CD8-positive, alpha-beta memory T cell (primary cell): ENCODE results near the gene EMILIN1. TPM values are rescaled to one million over a fixed set of nuclear protein-coding genes. Genes with fewer than 3 reads are reported as not detected.

ENCODE experiments used
- CTCF ChIA-PET: fragments of 350-600 bp; sonication (Branson Sonifier 250); formaldehyde crosslinking; loops from one replicate; lab custom pipeline; 2021; ENCODE audit warnings: antibody characterized with exemption; lab: Charles Lee
- POLR2A ChIA-PET: fragments of 350-600 bp; sonication (Branson Sonifier 250); formaldehyde crosslinking; loops from one replicate; lab custom pipeline; 2021; ENCODE audit warnings: antibody characterized with exemption; lab: Charles Lee
- DNase-seq, 5 donors: peaks; one replicate each; pipeline versions ENCODE4 v3.0.0 to v3.0.0-alpha.2; 2020 to 2022; ENCODE audit warnings: mixed read lengths in 1 of 5
- H3K27ac ChIP-seq: one replicate; pipeline ENCODE4 v1.7.0; 2013; ENCODE audit warnings: low read depth, mild to moderate bottlenecking, low read length, moderate library complexity
- H3K27me3 ChIP-seq: 2 replicates; pipeline ENCODE4 v1.7.0; 2013; ENCODE audit warnings: low read length, mild to moderate bottlenecking; ENCODE audit not compliant: insufficient read depth, poor library complexity, severe bottlenecking
- H3K36me3 ChIP-seq: 2 replicates; pipeline ENCODE4 v1.7.0; 2013; ENCODE audit warnings: mild to moderate bottlenecking, low read length, moderate library complexity; ENCODE audit not compliant: insufficient read depth
- H3K4me1 ChIP-seq: 2 replicates; pipeline ENCODE4 v1.7.0; 2013; ENCODE audit warnings: mild to moderate bottlenecking, low read length, moderate library complexity; ENCODE audit not compliant: insufficient read depth
- H3K4me3 ChIP-seq: 2 replicates; pipeline ENCODE4 v1.7.0; 2013; ENCODE audit warnings: mild to moderate bottlenecking, low read length
- H3K9me3 ChIP-seq: 2 replicates; pipeline ENCODE4 v1.7.0; 2013; ENCODE audit warnings: mild to moderate bottlenecking, low read length
- H3K27ac Mint-ChIP-seq, 8 donors: one replicate each; pipeline ENCODE4 v1.8.0; 2020 to 2021; ENCODE audit warnings: mixed read lengths in 8 of 8, mild to moderate bottlenecking in 6 of 8, inconsistent platforms in 3 of 8, moderate library complexity in 3 of 8
- H3K27me3 Mint-ChIP-seq, 2 donors: one replicate each; pipeline ENCODE4 v1.8.0; 2020 to 2021; ENCODE audit warnings: mixed read lengths in 2 of 2, mild to moderate bottlenecking in 1 of 2, moderate library complexity in 1 of 2
- H3K36me3 Mint-ChIP-seq, 3 donors: one replicate each; pipeline ENCODE4 v1.8.0; 2020 to 2021; ENCODE audit warnings: mixed read lengths in 3 of 3, inconsistent platforms in 1 of 3, mild to moderate bottlenecking in 1 of 3
- H3K4me1 Mint-ChIP-seq, 3 donors: one replicate each; pipeline ENCODE4 v1.8.0; 2020 to 2021; ENCODE audit warnings: mixed read lengths in 3 of 3, inconsistent platforms in 1 of 3, mild to moderate bottlenecking in 1 of 3
- H3K4me3 Mint-ChIP-seq, 7 donors: one replicate each; pipeline ENCODE4 v1.8.0; 2020 to 2021; ENCODE audit warnings: mixed read lengths in 7 of 7, mild to moderate bottlenecking in 6 of 7, moderate library complexity in 4 of 7, inconsistent platforms in 2 of 7
- H3K9me3 Mint-ChIP-seq, 5 donors: one replicate each; pipeline ENCODE4 v1.8.0; 2020 to 2022; ENCODE audit warnings: mixed read lengths in 5 of 5, mild to moderate bottlenecking in 3 of 5, moderate library complexity in 2 of 5, inconsistent platforms in 1 of 5
- polyA plus RNA-seq: library from polyadenylated mRNA; unstranded; fragments of 300-500 nt; fragmentation: Illumina TruSeq; gene quantifications from one replicate; pipeline ENCODE4 v1.2.3, GENCODE V29; 2021
- total RNA-seq, 2 experiments: library from RNA; stranded (reverse); gene quantifications; one replicate each; pipeline ENCODE4 v1.2.3, GENCODE V29; 2021

Gene EMILIN1
- total and polyA plus RNA-seq, 3 experiments from 2014 or later, result 0.79 to 0.89 (median 0.85) TPM

DNA sequence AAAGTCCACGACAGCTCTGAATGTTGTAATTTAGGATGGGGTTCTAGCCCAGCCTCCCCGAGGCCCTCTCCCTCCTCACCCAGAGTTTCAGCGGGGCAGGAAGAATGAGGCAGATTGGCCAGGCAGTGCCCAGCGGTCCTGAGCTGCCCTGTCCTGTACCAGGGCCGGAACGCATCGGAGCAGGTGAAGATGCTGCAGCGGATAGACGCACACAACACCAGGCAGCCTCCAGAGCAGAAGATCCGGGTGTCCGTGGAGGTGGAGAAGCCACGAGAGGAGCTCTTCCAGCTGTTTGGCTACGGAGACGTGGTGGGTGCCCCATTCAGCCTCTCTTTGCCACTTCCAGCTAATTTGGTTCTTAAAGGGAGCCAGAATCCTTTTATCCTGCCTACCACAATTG, 18.9 kb downstream of the EMILIN1 start:
- Histone ChIP-seq H3K4me3 (no peak overlapping the region), H3K27me3 (no peaks in the 10 kb centered on the region), H3K4me1 (peaks cover 8% of the 10 kb centered on the region), H3K9me3 (no peaks in the 10 kb centered on the region), H3K36me3 (no peaks in the 10 kb centered on the region), H3K27ac (no peak overlapping the region)
- Mint-ChIP-seq H3K4me3 (no peak overlapping the region), H3K27ac (peak overlapping the region in 1 of 8 donors; percentile 97), H3K36me3 (peaks cover 0 to 1% (median 0%) of the 10 kb centered on the region in 3 donors), H3K9me3 (no peaks in the 10 kb centered on the region), H3K27me3 (no peaks in the 10 kb centered on the region), H3K4me1 (peaks cover 7 to 15% (median 12%) of the 10 kb centered on the region in 3 donors)
- no peak for DNase-seq
- ChIA-PET CTCF (interaction anchor here (1.1 kb wide), 1 partner anchor 182 kb away, joined by 5 read pairs; no protein-coding TSS in a partner anchor), POLR2A (no interaction called here)

DNA sequence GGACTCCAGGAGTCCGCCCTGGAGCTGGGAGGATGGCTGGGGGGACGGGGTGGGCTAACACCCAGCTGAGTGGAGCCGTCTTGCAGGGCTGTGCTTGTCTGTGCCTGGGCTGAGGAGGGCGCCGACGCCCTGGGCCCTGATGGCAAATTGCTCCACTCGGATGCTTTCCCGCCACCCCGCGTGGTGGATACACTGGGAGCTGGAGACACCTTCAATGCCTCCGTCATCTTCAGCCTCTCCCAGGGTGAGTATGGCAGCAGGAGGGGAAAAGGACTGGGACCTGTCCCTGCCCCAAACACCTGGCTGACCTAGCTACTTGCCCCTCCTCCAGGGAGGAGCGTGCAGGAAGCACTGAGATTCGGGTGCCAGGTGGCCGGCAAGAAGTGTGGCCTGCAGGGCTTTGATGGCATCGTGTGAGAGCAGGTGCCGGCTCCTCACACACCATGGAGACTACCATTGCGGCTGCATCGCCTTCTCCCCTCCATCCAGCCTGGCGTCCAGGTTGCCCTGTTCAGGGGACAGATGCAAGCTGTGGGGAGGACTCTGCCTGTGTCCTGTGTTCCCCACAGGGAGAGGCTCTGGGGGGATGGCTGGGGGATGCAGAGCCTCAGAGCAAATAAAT, 21.0 kb downstream of the EMILIN1 start:
- Histone ChIP-seq H3K4me3 (no peak overlapping the region), H3K4me1 (peaks cover 8% of the 10 kb centered on the region), H3K27me3 (no peaks in the 10 kb centered on the region), H3K27ac (no peak overlapping the region), H3K9me3 (no peaks in the 10 kb centered on the region), H3K36me3 (no peaks in the 10 kb centered on the region)
- Mint-ChIP-seq H3K4me3 (no peak overlapping the region), H3K4me1 (peaks cover 7 to 15% (median 12%) of the 10 kb centered on the region in 3 donors), H3K27ac (no peak overlapping the region), H3K36me3 (peaks cover 0 to 1% (median 0%) of the 10 kb centered on the region in 3 donors), H3K9me3 (no peaks in the 10 kb centered on the region), H3K27me3 (peaks cover 2 to 6% of the 10 kb centered on the region in 2 donors)
- CTCF ChIA-PET, result interaction anchor here (1.0 to 5.6 kb wide), 8 partner anchors 9 to 204 kb away, joined by 3 to 42 read pairs (median 4); partner anchors contain the start of genes DNAJC5G, KHK and TRIM54
- POLR2A ChIA-PET, result no interaction called here
- no peak for DNase-seq

DNA sequence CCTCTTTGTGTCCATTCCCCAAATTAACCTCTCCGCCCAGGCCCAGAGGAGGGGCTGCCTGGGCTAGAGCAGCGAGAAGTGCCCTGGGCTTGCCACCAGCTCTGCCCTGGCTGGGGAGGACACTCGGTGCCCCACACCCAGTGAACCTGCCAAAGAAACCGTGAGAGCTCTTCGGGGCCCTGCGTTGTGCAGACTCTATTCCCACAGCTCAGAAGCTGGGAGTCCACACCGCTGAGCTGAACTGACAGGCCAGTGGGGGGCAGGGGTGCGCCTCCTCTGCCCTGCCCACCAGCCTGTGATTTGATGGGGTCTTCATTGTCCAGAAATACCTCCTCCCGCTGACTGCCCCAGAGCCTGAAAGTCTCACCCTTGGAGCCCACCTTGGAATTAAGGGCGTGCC, 21.6 kb downstream of the EMILIN1 start:
- Mint-ChIP-seq H3K36me3 (peaks cover 0 to 1% (median 0%) of the 10 kb centered on the region in 3 donors), H3K27ac (no peak overlapping the region), H3K27me3 (peaks cover 2 to 12% of the 10 kb centered on the region in 2 donors), H3K4me1 (peaks cover 7 to 15% (median 12%) of the 10 kb centered on the region in 3 donors), H3K9me3 (no peaks in the 10 kb centered on the region), H3K4me3 (no peak overlapping the region)
- Histone ChIP-seq H3K9me3 (no peaks in the 10 kb centered on the region), H3K27ac (no peak overlapping the region), H3K36me3 (no peaks in the 10 kb centered on the region), H3K4me1 (peaks cover 8% of the 10 kb centered on the region), H3K27me3 (no peaks in the 10 kb centered on the region), H3K4me3 (no peak overlapping the region)
- CTCF ChIA-PET, result interaction anchor here (1.3 to 5.6 kb wide), 7 partner anchors 9 to 203 kb away, joined by 4 to 42 read pairs (median 5); partner anchors contain the start of genes DNAJC5G, KHK and TRIM54
- POLR2A ChIA-PET, result no interaction called here
- no peak for DNase-seq

DNA sequence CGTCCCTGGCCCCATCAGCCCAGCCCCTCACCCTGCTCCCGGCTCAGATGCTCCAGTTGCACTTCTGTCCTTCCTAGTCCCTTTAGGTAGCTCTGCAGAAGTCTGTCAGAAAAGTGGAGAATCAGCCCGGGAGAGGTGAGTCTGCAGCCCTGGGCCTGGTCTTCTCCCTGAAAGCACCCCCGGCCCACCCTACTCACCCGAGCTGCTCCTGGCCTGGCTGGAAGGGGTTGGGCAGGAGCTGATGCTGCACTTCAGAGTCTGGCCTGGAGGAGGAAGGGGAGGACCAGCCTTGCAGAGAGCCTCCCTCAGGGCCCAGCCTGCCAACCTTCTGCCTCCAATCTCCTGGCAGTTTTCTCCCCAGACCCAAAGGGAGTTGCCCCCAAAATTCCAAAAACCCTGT, 23.9 kb downstream of the EMILIN1 start:
- H3K9me3 Mint-ChIP-seq, result no peaks in the 10 kb centered on the region
- Histone ChIP-seq H3K4me3 (no peak overlapping the region), H3K4me1 (no peaks in the 10 kb centered on the region), H3K36me3 (no peaks in the 10 kb centered on the region), H3K27ac (no peak overlapping the region), H3K27me3 (peaks cover 4% of the 10 kb centered on the region), H3K9me3 (no peaks in the 10 kb centered on the region)
- peaks cover 0 to 1% (median 0%) of the 10 kb centered on the region in 3 donors for H3K36me3 Mint-ChIP-seq
- ChIA-PET CTCF (interaction anchor here (1.2 to 5.6 kb wide), 4 partner anchors 14 to 201 kb away, joined by 3 to 42 read pairs (median 6); partner anchors contain the start of genes DNAJC5G and TRIM54), POLR2A (no interaction called here)
- DNase-seq, result no peak
- no peak overlapping the region for H3K27ac Mint-ChIP-seq
- H3K4me3 Mint-ChIP-seq, result no peak overlapping the region
- H3K4me1 Mint-ChIP-seq, result no peaks in the 10 kb centered on the region
- peaks cover 6 to 26% of the 10 kb centered on the region in 2 donors for H3K27me3 Mint-ChIP-seq

DNA sequence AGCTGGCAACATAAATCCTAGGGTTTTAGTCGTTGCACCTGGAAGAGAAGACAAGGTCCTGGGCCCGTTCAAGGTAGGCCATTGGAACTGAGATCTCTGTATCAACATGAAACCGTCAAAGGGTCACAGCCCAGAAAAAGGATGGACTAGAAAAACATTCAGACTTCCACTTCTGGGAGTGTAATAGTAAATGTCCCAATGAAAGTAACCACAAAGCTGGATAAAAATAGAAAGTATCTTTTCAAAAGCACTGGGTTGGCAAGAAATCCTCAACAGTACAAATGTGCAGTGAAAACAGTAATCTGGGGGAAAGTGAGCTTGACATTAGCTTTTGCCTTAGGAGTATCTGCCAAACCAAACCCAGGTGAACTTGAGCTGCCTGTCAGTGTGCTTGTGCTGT, 27.6 kb downstream of the EMILIN1 start:
- no peak overlapping the region for H3K27ac Mint-ChIP-seq
- no peak overlapping the region for H3K4me3 Mint-ChIP-seq
- CTCF ChIA-PET, result interaction anchor here (1.0 to 1.2 kb wide), 2 partner anchors 86 to 159 kb away, joined by 3 read pairs; no protein-coding TSS in a partner anchor
- Histone ChIP-seq H3K9me3 (no peaks in the 10 kb centered on the region), H3K4me1 (no peaks in the 10 kb centered on the region), H3K4me3 (no peak overlapping the region), H3K27ac (no peak overlapping the region), H3K27me3 (peaks cover 4% of the 10 kb centered on the region), H3K36me3 (no peaks in the 10 kb centered on the region)
- no peaks in the 10 kb centered on the region for H3K9me3 Mint-ChIP-seq
- DNase-seq, result no peak
- H3K27me3 Mint-ChIP-seq, result peaks cover 10 to 32% of the 10 kb centered on the region in 2 donors
- H3K4me1 Mint-ChIP-seq, result no peaks in the 10 kb centered on the region
- H3K36me3 Mint-ChIP-seq, result no peaks in the 10 kb centered on the region
- POLR2A ChIA-PET, result no interaction called here

DNA sequence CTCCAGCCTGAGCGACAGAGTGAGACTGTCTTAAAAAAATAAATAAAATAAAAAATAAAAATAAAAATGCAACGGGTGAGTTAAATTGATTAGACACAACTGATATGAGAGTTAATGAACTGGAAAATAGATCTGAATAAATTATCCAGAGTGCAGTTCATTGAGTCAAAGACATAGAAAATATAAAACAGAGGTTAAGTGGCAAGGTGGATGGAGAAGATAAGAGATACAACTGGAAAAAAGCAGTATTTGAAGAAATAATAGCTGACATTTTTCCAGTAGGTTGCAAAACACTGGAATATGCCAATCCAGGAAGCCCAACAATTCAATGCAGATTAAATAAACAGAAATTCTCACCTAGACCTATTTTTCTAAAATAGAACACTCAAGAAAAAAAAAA, 29.8 kb downstream of the EMILIN1 start:
- Mint-ChIP-seq H3K27me3 (peaks cover 10 to 32% of the 10 kb centered on the region in 2 donors), H3K4me3 (no peak overlapping the region), H3K9me3 (no peaks in the 10 kb centered on the region), H3K36me3 (no peaks in the 10 kb centered on the region), H3K4me1 (no peaks in the 10 kb centered on the region), H3K27ac (peak overlapping the region in 1 of 8 donors; percentile 41)
- ChIA-PET CTCF (interaction anchor here (1.2 kb wide), 2 partner anchors 8 to 172 kb away, joined by 3 to 4 read pairs; no protein-coding TSS in a partner anchor), POLR2A (no interaction called here)
- no peaks in the 10 kb centered on the region for H3K9me3 ChIP-seq
- no peak overlapping the region for H3K4me3 ChIP-seq
- no peak overlapping the region for H3K27ac ChIP-seq
- no peaks in the 10 kb centered on the region for H3K4me1 ChIP-seq
- no peak for DNase-seq
- H3K36me3 ChIP-seq, result no peaks in the 10 kb centered on the region
- peaks cover 4% of the 10 kb centered on the region for H3K27me3 ChIP-seq

DNA sequence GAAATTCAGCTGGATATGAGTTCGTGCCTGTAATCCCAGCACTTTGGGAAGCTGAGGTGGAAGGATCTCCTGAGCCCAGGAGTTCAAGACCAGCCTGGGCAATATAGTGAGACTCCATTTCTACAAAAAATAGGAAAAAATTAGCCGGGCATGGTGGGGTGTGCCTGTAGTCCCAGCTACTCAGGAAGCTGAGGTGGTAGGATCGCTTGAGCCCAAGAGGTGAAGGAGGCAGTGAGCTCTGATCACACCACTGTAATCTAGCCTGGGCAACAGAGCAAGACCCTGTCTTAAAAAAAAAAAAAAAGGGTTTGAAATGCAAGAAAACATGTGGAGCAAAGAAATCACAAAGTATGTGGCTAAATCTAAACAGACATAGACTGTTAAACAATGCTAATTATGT, 30.7 kb downstream of the EMILIN1 start:
- CTCF ChIA-PET, result interaction anchor here (1.2 kb wide), 2 partner anchors 9 to 171 kb away, joined by 3 to 4 read pairs; no protein-coding TSS in a partner anchor
- H3K4me1 Mint-ChIP-seq, result no peaks in the 10 kb centered on the region
- POLR2A ChIA-PET, result interaction anchor here (0.7 kb wide), 1 partner anchor 77 kb away, joined by 3 read pairs; no protein-coding TSS in a partner anchor

More for the DNA sequence above, 30.7 kb downstream of the EMILIN1 start:
- Histone ChIP-seq H3K4me3 (no peak overlapping the region), H3K27me3 (peaks cover 4% of the 10 kb centered on the region), H3K36me3 (no peaks in the 10 kb centered on the region), H3K27ac (no peak overlapping the region), H3K4me1 (no peaks in the 10 kb centered on the region), H3K9me3 (no peaks in the 10 kb centered on the region)
- DNase-seq, result no peak
- H3K36me3 Mint-ChIP-seq, result no peaks in the 10 kb centered on the region
- no peak overlapping the region for H3K4me3 Mint-ChIP-seq
- no peak overlapping the region for H3K27ac Mint-ChIP-seq
- no peaks in the 10 kb centered on the region for H3K9me3 Mint-ChIP-seq
- peaks cover 12 to 29% of the 10 kb centered on the region in 2 donors for H3K27me3 Mint-ChIP-seq
